Activated T-cell treated with anti-CD3 and anti-CD28 coated beads, Interleukin-2, amount 50 U/mL, for 72 hours (primary cell): ENCODE measurements around the gene GRID2IP. TPM values are rescaled to one million over a fixed set of nuclear protein-coding genes. Genes with fewer than 3 reads are reported as not detected.
A peak's percentile ranks its signal among the peaks of the same experiment; 100 is the strongest.
"Not testable (repeated sequence)": the region's sequence is repeated elsewhere in the genome, so short reads cannot be mapped to it uniquely, and the experiment has no call there.

Source experiments
- ATAC-seq, 2 donors: fragments of 150-1000 bp; cut with Tn5 transposase; replicated peaks in 1 of 2; 2 replicates each; pipeline ENCODE4 v1.10.0; 2021; ENCODE audit warnings: moderate library complexity in 2 of 2, mild to moderate bottlenecking in 1 of 2
- DNase-seq, 2 donors: peaks; one replicate each; pipeline ENCODE4 v3.0.0; 2021 to 2022; ENCODE audit warnings: mixed read lengths in 1 of 2
- H3K27ac Mint-ChIP-seq: one replicate; pipeline ENCODE4 v1.8.0; 2022; ENCODE audit warnings: mild to moderate bottlenecking, moderate library complexity, mixed read lengths
- H3K27me3 Mint-ChIP-seq: one replicate; pipeline ENCODE4 v1.8.0; 2022; ENCODE audit warnings: low read depth, mixed read lengths
- H3K36me3 Mint-ChIP-seq, 2 donors: one replicate each; pipeline ENCODE4 v1.8.0; 2022; ENCODE audit warnings: mixed read lengths in 2 of 2, mild to moderate bottlenecking in 1 of 2; ENCODE audit not compliant: insufficient read depth in 2 of 2
- H3K4me1 Mint-ChIP-seq: one replicate; pipeline ENCODE4 v1.8.0; 2022; ENCODE audit warnings: low read depth, mixed read lengths
- H3K4me3 Mint-ChIP-seq, 2 donors: one replicate each; pipeline ENCODE4 v1.8.0; 2022; ENCODE audit warnings: mild to moderate bottlenecking in 2 of 2, mixed read lengths in 2 of 2, moderate library complexity in 2 of 2
- H3K9me3 Mint-ChIP-seq, 2 donors: one replicate each; pipeline ENCODE4 v1.8.0; 2022; ENCODE audit warnings: mixed read lengths in 2 of 2
- total RNA-seq, 2 donors: library from RNA; stranded (reverse); gene quantifications; one replicate each; pipeline ENCODE4 v1.2.3, GENCODE V29; 2022

GRID2IP gene
- total RNA-seq, result under 1 TPM; 0.28 to 0.29 TPM

DNA sequence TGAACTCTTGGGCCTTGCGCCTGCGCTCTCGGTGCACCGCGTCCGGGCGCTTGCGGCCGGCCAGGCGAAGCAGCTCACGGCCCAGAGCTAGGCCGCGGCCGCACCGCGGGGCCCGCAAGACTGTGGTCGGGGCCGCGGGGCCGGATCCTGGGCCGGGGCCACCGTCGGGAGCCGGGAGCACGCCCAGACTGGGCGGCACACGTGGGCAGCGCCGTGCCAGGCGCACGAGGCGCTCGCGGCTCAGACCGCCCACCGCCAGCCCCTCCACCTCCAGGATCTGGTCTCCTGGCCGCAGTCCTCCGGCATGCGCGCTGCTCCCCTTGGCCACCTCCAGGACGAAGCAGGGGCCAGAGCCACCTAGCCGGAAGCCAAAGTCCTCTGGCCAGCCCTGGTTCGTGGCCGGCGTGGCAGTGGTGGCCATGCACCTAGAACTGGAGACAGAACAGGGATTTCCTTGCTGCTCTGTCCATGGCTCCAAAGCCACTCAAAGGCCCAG is at the start of gene GRID2IP:
Gene GRID2IP, minus strand, starts transcription at position 446 of the 496 bp plus-strand sequence. Its CDS starts 25 bp downstream, at position 421.
- ATAC-seq, result no peak
- Mint-ChIP-seq H3K36me3 (no peaks in the 10 kb centered on the region), H3K4me3 (no peak within 1 kb of the TSS), H3K4me1 (peaks cover 15% of the 10 kb centered on the region), H3K27ac (no peak within 1 kb of the TSS), H3K27me3 (no peaks in the 10 kb centered on the region), H3K9me3 (no peaks in the 10 kb centered on the region)
- no peak for DNase-seq

DNA sequence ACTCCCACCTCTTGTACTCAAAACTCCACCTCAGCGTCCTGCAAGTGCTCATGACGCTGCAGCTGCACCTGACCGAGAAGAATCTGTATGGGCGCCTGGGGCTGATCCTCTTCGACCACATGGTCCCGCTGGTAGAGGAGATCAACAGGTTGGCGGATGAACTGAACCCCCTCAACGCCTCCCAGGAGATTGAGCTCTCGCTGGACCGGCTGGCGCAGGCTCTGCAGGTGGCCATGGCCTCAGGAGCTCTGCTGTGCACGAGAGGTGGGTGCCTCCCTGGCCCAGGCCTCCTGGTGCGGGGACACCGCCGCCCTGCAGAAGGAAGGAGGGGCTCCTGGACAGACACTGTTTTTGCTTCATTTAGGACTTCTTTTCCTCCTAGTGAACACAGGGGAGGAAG is 48.8 kb upstream of the GRID2IP start:
- no peak overlapping the region for H3K27ac Mint-ChIP-seq
- ATAC-seq, result no peak
- H3K36me3 Mint-ChIP-seq, result peaks cover 1 to 6% of the 10 kb centered on the region in 2 donors
- no peaks in the 10 kb centered on the region for H3K9me3 Mint-ChIP-seq
- DNase-seq, result no peak
- H3K4me3 Mint-ChIP-seq, result no peak overlapping the region
- no peaks in the 10 kb centered on the region for H3K27me3 Mint-ChIP-seq
- H3K4me1 Mint-ChIP-seq, result no peaks in the 10 kb centered on the region

DNA sequence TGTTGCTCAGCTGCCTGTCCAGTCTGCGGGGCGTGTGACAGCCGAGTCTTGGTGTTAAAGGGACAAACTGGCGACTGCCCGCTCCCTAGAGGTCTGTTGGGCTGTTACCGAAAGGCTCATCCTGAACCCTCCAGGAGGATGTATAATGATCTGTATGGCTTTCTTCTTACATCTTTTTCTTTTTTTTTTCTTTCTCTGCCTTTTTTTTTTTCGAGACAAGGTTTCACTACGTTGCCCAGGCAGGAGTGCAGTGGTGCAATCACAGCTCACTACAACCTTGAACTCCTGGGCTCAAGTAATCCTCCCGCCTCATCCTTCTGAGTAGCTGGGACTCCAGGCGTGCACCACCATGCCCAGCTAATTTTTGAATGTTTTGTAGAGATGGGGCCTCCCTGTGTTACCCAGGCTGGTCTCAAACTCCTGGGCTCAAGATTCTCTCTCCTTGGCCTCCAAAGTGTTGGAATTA is 39.4 kb upstream of the GRID2IP start:
- DNase-seq, result no peak
- H3K27me3 Mint-ChIP-seq, result no peaks in the 10 kb centered on the region
- peaks cover 14% of the 10 kb centered on the region for H3K4me1 Mint-ChIP-seq
- peak overlapping the region; percentile 97 for H3K27ac Mint-ChIP-seq
- peaks cover 0 to 33% of the 10 kb centered on the region in 2 donors for H3K36me3 Mint-ChIP-seq
- ATAC-seq, result no peak
- no peaks in the 10 kb centered on the region for H3K9me3 Mint-ChIP-seq
- H3K4me3 Mint-ChIP-seq, result peak overlapping the region; percentile 88 to 98

DNA sequence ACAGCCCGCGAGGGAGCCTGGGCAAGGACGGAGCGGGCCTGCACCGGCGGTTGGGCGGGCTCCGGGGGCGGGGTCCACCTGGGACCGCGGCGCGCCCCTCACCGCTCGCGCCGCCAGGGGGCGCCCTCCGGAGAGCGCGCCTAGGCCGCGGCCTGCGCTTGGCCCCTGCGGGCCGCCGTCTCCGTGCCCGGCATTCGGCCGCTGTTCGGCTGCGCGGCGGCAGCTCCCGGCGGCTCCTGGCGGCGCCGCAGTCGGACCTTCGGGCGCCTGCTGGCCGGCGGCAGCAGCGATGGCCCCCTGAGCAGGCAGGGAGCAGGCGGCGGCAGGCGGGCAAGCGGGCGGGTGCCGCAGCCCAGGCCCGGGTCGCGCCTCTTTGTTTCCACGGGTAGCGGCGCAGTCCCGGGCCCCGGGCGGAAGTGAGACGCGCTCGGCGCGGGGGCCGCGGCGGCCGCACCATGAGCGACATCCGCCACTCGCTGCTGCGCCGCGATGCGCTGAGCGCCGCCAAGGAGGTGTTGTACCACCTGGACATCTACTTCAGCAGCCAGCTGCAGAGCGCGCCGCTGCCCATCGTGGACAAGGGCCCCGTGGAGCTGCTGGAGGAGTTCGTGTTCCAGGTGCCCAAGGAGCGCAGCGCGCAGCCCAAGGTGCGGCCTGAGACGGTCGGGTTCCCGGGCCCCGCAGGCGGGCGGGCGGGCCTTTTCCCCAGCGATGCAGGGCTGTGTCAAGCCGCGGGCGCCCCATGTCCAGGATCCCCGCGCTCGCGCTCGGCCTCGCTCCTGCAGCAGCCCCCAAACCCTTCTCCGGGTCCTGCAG is 38.8 kb upstream of the GRID2IP start, which contains the start of gene INTS15:
Gene INTS15, plus strand, starts transcription at position 193 of the 816 bp plus-strand sequence. Its CDS starts 263 bp downstream, at position 456.
- H3K36me3 Mint-ChIP-seq, result peaks cover 0 to 35% of the 10 kb centered on the region in 2 donors
- H3K4me1 Mint-ChIP-seq, result peaks cover 14% of the 10 kb centered on the region
- peak; percentile 84 to 92 for DNase-seq
- H3K27ac Mint-ChIP-seq, result peak within 1 kb of the TSS; percentile 97
- H3K27me3 Mint-ChIP-seq, result no peaks in the 10 kb centered on the region
- no peaks in the 10 kb centered on the region for H3K9me3 Mint-ChIP-seq
- ATAC-seq, result peak; percentile 92
- H3K4me3 Mint-ChIP-seq, result peak within 1 kb of the TSS; percentile 88 to 98

DNA sequence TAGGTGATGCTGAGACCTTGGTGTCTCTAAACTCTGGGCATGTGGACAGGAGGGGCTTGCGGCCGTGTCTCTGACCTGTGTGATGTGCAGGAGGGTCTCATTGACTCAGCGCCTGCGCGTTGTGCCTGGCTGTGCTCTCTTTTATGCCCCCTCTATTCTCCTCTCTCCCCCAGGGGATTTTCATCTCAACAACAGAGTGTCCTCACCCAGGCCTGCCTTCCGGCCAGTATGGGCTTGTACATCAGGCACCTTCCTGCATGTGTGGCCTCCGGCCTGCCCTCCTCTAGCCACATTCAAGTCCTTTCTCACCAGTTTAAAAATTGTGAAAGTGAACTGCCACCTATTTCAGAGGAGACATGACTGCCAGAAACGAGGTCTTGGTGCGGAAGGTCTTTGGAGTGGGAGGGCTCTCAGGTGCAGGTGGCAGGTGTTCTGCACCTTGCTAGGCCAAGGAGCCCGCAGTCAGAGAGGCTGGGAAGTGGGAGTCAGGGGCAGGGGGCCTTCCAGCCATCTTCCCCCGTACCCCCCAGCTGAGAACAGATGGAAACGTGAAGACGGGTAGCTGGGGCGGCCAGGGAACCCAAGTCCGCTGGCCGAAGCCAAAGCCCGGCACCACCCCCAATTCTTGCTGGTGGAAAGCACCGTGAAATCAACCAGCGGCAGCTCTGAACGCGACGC is 38.0 kb upstream of the GRID2IP start:
- H3K4me1 Mint-ChIP-seq, result peaks cover 14% of the 10 kb centered on the region
- ATAC-seq (no peak), DNase-seq (no peak)
- H3K27ac Mint-ChIP-seq, result peak overlapping the region; percentile 79
- no peaks in the 10 kb centered on the region for H3K27me3 Mint-ChIP-seq
- no peaks in the 10 kb centered on the region for H3K9me3 Mint-ChIP-seq
- H3K36me3 Mint-ChIP-seq, result peaks cover 0 to 38% of the 10 kb centered on the region in 2 donors
- H3K4me3 Mint-ChIP-seq, result peak overlapping the region; percentile 76

DNA sequence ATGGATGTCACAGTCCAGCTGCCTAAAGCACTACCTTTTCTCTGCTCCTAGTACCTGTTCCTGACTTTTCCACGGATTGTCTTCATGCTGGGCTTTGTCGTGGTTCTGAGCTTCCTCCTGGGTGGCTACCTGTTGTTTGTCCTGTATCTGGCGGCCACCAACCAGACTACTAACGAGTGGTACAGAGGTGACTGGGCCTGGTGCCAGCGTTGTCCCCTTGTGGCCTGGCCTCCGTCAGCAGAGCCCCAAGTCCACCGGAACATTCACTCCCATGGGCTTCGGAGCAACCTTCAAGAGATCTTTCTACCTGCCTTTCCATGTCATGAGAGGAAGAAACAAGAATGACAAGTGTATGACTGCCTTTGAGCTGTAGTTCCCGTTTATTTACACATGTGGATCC is 37.3 kb upstream of the GRID2IP start:
- H3K27ac Mint-ChIP-seq, result no peak overlapping the region
- H3K4me1 Mint-ChIP-seq, result peaks cover 14% of the 10 kb centered on the region

DNA sequence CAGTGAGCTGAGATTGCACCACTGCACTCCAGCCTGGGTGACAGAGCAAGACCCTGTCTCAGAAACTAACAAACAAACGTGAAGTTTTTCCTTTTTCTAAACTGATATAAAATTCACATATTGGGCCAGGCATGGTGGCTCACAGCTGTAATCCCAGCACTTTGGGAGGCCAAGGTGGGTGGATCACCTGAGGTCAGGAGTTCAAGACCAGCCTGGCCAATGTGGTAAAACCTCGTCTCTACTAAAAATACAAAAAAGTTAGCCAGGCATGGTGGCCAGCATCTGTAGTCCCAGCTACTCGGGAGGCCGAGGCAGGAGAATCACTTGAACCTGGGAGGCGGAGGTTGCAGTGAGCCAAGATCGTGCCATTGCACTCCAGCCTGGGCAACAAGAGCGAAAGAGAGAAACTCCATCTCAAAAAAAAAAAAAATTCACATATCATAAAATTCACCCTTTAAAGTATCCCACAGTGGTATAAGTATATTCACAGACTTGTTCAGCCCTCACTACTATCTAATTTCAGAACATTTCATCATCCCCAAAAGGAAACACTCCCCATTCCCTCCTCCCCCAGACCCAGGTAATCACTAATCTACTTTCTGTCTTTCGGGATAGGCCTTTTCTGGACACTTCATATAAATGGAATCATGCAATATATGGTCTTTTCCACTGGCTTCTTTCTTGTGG is 34.6 kb upstream of the GRID2IP start:
- DNase-seq, H3K27me3 Mint-ChIP-seq, H3K27ac Mint-ChIP-seq, ATAC-seq, H3K9me3 Mint-ChIP-seq, H3K4me3 Mint-ChIP-seq: not testable (repeated sequence)
- Mint-ChIP-seq H3K4me1 (peaks cover 13% of the 10 kb centered on the region), H3K36me3 (peaks cover 0 to 41% of the 10 kb centered on the region in 2 donors)

More for the DNA sequence above, 37.3 kb upstream of the GRID2IP start:
- no peaks in the 10 kb centered on the region for H3K9me3 Mint-ChIP-seq
- peaks cover 0 to 38% of the 10 kb centered on the region in 2 donors for H3K36me3 Mint-ChIP-seq
- H3K27me3 Mint-ChIP-seq, result no peaks in the 10 kb centered on the region
- DNase-seq, result no peak
- H3K4me3 Mint-ChIP-seq, result no peak overlapping the region
- no peak for ATAC-seq

DNA sequence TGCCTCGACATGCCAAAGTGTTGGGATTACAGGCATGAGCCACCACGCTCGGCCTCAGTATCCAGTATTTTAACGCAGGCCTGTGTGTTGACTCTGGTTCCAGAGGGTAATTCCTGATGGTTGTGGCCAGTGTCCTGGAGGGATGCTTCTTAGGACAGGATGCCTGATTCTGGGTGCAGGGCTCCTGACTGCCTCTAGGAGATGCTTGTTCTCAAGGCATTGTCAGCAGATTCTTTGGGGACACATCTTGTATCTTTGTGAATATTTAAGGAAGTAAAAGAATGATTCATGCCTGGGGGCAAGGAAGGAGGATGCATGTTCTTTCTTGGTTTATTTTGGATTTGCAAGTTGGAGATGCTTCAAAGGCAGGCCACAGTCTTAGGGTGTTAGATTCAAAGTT is 28.2 kb upstream of the GRID2IP start:
- peaks cover 4 to 34% of the 10 kb centered on the region in 2 donors for H3K36me3 Mint-ChIP-seq
- peak overlapping the region; percentile 25 to 91 for H3K4me3 Mint-ChIP-seq
- DNase-seq, result no peak
- no peaks in the 10 kb centered on the region for H3K9me3 Mint-ChIP-seq
- H3K27ac Mint-ChIP-seq, result peak overlapping the region; percentile 30
- no peaks in the 10 kb centered on the region for H3K27me3 Mint-ChIP-seq
- peaks cover 32% of the 10 kb centered on the region for H3K4me1 Mint-ChIP-seq
- ATAC-seq, result no peak

DNA sequence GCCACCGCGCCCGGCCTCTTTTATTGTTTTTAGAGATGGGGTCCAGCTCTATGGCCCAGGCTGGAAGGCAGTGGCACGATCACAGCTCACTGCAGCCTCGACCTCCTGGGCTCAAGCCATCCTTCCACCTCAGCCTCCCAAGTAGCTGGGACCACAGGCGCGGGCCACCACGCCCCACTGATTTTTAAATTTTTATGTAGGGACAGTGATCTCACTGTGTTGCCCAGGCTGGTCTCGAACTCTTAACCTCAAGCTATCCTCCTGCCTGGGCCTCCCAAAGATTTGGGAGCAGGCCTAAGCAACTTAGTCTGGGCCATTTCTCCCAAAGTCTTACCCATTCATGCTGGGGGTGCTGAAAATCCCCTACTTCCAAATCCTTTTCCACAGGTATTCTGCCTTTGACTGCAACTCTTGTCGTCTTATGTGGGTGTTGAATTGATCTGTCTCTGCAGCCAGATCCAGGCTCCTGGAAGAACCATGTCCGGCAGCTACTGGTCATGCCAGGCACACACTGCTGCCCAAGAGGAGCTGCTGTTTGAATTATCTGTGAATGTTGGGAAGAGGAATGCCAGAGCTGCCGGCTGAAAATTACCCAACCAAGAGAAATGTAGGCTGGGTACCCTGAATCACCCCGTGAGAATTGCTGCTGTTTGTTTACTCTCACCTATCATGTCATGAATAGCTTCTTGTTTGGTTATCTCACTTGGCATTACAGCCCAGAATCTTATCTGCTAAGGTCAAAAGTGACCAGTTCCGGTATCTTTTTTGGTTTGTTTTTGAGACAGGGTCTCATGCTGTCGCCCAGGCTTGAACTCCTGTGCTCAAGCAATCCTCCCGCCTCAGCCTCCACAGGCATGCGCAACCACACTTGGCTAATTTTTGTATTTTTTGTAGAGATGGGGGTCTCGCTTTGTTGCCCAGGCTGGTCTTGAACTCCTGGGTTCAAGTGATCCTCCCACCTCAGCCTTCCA is 27.1 kb upstream of the GRID2IP start:
- Mint-ChIP-seq H3K36me3 (peaks cover 4 to 29% of the 10 kb centered on the region in 2 donors), H3K27ac (peak overlapping the region; percentile 90), H3K4me3 (peak overlapping the region; percentile 91 to 93), H3K9me3 (no peaks in the 10 kb centered on the region), H3K27me3 (no peaks in the 10 kb centered on the region), H3K4me1 (peaks cover 32% of the 10 kb centered on the region)
- no peak for DNase-seq
- ATAC-seq, result no peak

DNA sequence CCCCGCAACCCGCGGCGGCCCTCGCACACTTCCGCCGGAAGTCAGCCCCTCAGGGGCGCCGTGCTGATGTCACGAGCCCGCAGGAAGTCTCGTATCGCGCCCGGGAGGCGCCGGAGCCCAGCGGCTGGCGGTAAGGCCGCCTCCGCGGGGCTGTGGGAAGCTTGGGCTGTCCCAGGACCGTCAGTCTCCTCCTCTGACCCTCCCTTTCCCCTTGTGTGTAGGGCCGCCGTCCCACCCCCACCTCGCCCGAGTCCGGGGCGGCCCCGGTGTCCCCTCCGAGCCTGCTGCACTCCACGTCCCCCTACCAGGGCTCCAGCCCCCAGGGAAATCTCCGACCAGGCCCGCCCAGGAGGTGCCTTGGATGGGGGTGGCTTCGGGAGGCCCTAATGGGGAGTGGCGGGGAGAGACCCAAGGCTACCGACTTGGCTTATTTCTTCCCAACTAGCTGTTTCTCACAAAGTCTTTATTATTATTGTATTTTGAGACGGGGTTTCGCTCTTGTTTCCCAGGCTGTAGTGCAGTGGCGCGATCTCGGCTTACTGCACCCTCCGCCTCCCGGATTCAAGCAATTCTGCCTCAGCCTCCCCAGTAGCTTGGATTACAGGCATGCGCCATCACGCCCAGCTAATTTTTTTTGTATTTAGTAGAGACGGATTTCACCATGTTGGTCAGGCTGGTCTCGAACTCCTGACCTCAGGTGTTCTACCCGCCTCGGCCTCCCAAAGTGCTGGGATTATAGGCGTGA is 26.3 kb upstream of the GRID2IP start, which contains the start of gene ZDHHC4:
Gene ZDHHC4, plus strand, starts transcription at position 86 of the 745 bp plus-strand sequence. CDS start 3,108 bp downstream, outside the sequence.
- peak within 1 kb of the TSS; percentile 90 for H3K27ac Mint-ChIP-seq
- ATAC-seq (peak; percentile 99), DNase-seq (peak; percentile 92 to 94)
- no peaks in the 10 kb centered on the region for H3K27me3 Mint-ChIP-seq
- H3K36me3 Mint-ChIP-seq, result peaks cover 4 to 28% of the 10 kb centered on the region in 2 donors
- peaks cover 32% of the 10 kb centered on the region for H3K4me1 Mint-ChIP-seq
- H3K9me3 Mint-ChIP-seq, result no peaks in the 10 kb centered on the region
- peak within 1 kb of the TSS; percentile 91 to 93 for H3K4me3 Mint-ChIP-seq

DNA sequence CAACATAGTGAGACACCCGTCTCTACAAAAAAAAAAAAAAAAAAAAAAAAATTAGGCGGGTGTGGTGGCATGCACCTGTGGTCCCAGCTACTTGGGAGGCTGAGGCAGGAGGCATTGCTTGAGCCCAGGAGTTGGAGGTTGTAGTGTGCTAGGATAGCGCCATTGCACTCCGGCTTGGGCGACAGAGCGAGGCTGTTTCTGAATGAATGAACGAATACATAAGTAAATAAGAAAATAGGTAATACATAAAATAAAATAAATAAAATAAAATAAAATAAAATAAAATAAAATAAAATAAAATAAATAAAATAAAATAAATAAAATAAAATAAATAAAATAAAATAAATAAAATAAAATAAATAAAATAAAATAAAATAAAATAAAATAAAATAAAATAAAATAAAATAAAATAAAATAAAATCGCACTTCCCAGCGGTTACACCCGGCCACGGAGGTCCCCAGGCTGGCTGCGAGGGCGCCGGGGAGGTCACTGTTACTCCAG is 25.7 kb upstream of the GRID2IP start:
- not testable (repeated sequence) for ATAC-seq, H3K27ac Mint-ChIP-seq, H3K9me3 Mint-ChIP-seq, DNase-seq, H3K27me3 Mint-ChIP-seq
- peaks cover 4 to 23% of the 10 kb centered on the region in 2 donors for H3K36me3 Mint-ChIP-seq
- peaks cover 32% of the 10 kb centered on the region for H3K4me1 Mint-ChIP-seq
- H3K4me3 Mint-ChIP-seq, result peak overlapping the region; percentile 91 to 93
